Measurements from ENCODE around the gene PPP2R3B. TPM values are rescaled to one million over a fixed set of nuclear protein-coding genes. Genes with fewer than 3 reads are reported as not detected.
"Not testable (repeated sequence)": the region's sequence is repeated elsewhere in the genome, so short reads cannot be mapped to it uniquely, and the experiment has no call there.

The PPP2R3B gene
- total RNA-seq, 4 donors from 2014 or later, result 4.5 to 12.0 (median 5.7) TPM

- DNase-seq (ENCODE audit: low spot score) (no peak), ATAC-seq (ENCODE audit: low FRiP score) (no peak)
These were observed 30.2 kb downstream of the PPP2R3B start for GRCh38 chrX:356385-357034.

DNA sequence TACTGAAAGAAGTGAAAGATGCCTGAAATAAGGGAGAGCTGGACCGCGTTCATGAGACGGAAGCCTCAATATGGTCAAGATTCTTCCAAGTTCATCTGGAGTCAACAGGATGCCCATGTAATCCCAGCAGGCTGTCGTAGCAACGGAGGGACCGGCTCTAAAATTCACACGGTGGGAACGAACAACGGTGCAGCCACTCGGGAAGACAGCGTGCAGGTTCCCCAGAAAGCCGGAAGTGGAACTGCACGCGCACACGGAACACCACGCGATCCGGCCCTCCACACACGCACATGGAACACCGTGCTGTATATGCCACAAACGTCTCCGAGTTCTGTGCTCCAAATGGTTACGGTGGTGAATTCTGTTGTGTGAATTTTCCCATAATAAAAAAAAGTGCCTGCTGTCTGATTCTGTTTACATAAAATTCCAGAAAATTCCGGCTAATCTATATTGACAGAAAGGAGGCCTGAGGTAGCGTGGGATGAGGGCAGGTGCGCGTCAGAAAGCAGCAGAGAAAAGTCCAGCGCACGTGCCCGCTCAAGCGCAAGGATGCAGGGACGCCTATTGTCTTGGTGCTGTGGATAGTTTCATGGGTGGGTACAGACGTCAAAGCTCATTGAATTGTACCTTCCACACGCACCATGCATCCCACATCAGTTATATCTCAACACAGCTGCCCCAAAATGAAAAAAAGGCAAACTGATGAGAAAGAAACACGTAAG lies 31.2 kb downstream of the PPP2R3B start:
- ATAC-seq (ENCODE audit: low FRiP score) (no peak), DNase-seq (ENCODE audit: low spot score) (no peak)
- TF ChIP-seq, protein P1, sequence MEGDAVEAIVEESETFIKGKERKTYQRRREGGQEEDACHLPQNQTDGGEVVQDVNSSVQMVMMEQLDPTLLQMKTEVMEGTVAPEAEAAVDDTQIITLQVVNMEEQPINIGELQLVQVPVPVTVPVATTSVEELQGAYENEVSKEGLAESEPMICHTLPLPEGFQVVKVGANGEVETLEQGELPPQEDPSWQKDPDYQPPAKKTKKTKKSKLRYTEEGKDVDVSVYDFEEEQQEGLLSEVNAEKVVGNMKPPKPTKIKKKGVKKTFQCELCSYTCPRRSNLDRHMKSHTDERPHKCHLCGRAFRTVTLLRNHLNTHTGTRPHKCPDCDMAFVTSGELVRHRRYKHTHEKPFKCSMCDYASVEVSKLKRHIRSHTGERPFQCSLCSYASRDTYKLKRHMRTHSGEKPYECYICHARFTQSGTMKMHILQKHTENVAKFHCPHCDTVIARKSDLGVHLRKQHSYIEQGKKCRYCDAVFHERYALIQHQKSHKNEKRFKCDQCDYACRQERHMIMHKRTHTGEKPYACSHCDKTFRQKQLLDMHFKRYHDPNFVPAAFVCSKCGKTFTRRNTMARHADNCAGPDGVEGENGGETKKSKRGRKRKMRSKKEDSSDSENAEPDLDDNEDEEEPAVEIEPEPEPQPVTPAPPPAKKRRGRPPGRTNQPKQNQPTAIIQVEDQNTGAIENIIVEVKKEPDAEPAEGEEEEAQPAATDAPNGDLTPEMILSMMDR (IDR thresholded peaks at IDR 0.05), result no peak

More at GRCh38 chrX:356385-357034, 30.2 kb downstream of the PPP2R3B start:
- TF ChIP-seq, protein P1 (IDR thresholded peaks at IDR 0.05), result no peak

- TF ChIP-seq, protein P1 (IDR thresholded peaks at IDR 0.05), result no peak
- no peak for DNase-seq (ENCODE audit: low spot score)
These were observed 32.9 kb downstream of the PPP2R3B start for GRCh38 chrX:353566-354535.

GRCh38 chrX:352582-353314 lies 34.0 kb downstream of the PPP2R3B start:
- TF ChIP-seq, protein P1 (IDR thresholded peaks at IDR 0.05), result no peak
- DNase-seq (ENCODE audit: low spot score) (no peak), ATAC-seq (ENCODE audit: low FRiP score) (no peak)

More at GRCh38 chrX:353566-354535, 32.9 kb downstream of the PPP2R3B start:
- ATAC-seq (ENCODE audit: low FRiP score), result no peak

GRCh38 chrX:352181-352580 lies 34.5 kb downstream of the PPP2R3B start:
- ATAC-seq (ENCODE audit: low FRiP score) (no peak), DNase-seq (ENCODE audit: low spot score) (no peak)
- TF ChIP-seq, protein P1 (IDR thresholded peaks at IDR 0.05), result no peak

DNA sequence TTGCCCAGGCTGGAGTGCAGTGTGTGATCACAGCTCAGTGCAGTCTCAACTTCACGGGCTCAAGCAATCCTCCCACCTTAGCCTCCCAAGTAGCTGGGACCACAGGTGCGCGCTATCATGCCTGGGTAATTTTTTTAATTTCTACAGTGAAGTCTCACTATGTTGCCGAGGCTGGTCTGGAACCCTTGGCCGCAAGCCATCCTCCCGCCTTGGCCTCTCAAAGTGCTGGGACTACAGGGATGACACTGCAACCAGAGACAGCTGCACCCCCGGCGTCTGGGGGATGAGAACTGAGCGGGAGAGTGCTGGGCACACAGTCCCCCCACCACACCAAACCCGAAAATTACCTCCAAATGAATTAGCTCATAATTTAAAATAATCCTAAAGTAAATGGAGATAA lies 35.0 kb downstream of the PPP2R3B start:
- TF ChIP-seq, protein P1 (IDR thresholded peaks at IDR 0.05), result no peak
- no peak for DNase-seq (ENCODE audit: low spot score)
- ATAC-seq (ENCODE audit: low FRiP score), result no peak

GRCh38 chrX:351324-351641 lies 35.4 kb downstream of the PPP2R3B start:
- not testable (repeated sequence) for DNase-seq (ENCODE audit: low spot score); ATAC-seq (ENCODE audit: low FRiP score)
